HG02852 (cell line): Measurements from ENCODE around the gene DDX47.
"Not testable (repeated sequence)": the region's sequence is repeated elsewhere in the genome, so short reads cannot be mapped to it uniquely, and the experiment has no call there.

ENCODE experiments used
- ATAC-seq: cut with Tn5 transposase; IDR thresholded peaks from one replicate; pipeline ENCODE4 v1.9.1; 2021; ENCODE audit warnings: mild to moderate bottlenecking, moderate library complexity; ENCODE audit not compliant: unreplicated experiment

DDX47 gene

DNA sequence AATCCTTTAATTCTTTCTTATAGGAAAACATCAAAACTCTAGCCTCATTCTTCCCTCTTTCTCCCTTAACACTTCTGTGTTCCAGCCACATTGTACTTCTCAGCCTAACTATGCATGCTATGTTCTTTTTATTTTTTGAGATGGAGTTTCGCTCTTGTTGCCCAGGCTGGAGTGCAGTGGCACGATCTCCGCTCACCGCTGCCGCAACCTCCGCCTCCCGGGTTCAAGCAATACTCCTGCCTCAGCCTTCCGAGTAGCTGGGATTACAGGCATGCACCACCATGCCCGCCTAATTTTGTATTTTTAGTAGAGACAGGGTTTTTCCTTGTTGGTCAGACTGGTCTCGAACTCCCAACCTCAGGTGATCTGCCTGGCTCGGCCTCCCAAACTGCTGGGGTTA, 7.2 kb downstream of the DDX47 start:
- ATAC-seq: not testable (repeated sequence)

DNA sequence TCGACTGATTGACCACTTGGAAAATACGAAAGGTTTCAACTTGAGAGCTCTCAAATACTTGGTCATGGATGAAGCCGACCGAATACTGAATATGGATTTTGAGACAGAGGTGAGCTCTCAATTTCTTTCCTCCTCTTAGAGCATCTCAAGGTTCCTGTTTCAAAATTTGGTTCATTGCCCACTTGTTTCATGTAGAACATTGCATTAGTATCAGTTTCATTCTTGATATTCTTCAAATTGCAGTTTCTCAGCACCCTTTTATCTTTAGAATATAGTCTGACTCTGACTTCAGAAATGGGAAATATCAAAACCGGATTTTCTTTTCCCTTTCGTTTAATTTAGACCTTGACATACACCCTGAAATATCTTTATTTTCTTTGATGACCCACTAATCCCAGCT, 8.8 kb downstream of the DDX47 start:
- ATAC-seq: peak; percentile 85

DNA sequence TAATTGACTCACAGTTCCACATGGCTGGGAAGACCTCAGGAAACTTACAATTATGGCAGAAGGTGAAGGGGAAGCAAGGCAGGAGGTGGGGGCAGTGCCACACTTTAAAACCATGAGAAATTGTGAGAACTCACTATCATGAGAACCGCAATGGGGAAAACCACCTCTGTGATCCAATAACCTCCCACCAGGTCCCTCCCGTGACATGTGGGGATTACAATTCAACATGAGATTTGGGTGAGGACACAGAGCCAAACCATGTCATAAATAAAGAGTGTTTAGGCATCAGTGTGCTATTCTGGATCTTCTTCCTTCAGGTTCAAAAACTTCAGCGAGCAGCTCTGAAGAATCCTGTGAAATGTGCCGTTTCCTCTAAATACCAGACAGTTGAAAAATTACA, 9.7 kb downstream of the DDX47 start:
- no peak for ATAC-seq

DNA sequence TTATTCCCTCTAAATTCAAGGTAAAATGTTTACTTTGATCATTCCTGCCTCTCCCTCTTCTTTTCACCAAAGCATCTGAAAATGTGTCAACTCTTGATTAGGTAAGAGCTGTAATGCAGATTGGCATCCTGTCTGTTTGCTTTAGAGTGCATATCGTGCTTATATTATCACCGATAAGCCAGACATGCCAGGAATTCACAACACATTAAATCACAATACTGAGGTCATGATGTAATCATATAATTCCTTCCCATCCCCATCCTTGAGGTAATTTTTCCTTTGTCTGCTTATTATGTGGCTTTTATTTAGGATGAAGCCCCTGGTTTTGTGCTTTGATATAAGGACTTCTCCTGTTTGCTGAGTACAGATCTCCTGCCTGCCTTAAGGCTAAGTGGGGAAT, 10.2 kb downstream of the DDX47 start:
- ATAC-seq: no peak

DNA sequence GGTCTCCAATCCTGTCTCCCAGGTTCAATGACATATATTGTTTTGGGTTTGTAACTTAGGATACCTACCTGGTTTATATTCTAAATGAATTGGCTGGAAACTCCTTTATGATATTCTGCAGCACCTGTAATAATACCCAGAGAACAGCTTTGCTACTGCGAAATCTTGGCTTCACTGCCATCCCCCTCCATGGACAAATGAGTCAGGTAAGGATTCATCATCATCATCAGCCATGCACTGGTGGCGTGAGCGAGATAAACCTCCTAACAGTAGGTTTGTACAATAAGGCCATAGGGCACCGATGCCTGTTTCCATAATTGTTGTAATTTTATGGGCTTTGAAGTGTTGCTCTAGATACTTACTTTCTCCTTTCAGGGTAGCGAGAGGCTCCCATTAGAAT, 10.7 kb downstream of the DDX47 start:
- no peak for ATAC-seq

DNA sequence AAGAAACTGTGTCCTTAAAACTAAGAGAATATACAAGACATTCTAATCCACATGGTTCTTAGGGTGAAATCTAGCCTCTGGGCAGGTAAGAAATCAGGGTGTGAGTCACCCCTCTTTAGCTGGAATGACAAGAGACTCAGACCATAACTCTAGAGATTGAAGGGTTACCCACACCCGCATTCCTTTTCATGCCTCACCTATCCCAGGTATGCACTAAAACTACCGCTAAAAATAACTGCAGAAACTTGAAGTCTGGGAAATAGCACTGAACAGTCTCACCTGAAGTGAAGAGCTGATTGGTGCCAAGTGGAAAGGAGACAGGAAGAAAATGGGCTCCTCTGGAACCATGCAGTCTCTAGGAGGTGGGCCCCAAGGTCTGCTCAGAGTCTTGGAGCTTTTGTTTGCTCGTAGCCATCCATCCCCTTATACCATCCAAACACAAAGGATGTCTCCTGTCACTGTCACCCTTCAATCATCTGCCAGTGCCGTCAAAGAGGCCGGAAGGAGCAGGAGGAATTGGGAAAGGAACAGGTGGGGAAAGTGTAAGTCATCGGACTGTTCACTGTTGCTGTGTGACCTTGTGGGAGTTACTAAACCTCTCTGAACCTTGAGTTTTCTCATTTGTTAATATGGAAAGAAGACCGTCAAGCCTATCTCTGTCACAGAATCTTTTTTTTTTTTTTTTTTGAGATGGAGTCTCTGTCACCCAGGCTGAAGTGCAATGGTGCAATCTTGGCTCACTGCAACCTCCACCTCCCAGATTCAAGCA, 22.4 kb downstream of the DDX47 start:
- ATAC-seq: no peak

DNA sequence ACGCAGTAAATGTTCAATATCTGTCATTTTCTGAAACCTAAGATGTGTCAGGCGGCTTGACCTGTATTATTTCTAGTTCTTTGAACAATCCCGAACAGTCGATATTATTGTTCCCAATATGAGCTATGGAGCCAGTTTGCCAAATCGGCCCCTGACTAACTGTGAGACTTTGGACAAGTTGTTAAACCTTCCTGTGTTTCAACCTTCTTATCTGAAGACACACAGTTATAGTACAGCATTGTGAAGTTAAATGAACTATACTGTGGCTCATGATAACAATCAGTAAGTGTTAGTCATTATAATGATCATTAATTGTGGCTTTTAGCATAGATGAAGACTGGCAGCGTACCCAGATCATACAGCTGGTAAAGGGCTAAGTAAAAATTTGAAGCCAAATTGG, 23.4 kb downstream of the DDX47 start:
- no peak for ATAC-seq

DNA sequence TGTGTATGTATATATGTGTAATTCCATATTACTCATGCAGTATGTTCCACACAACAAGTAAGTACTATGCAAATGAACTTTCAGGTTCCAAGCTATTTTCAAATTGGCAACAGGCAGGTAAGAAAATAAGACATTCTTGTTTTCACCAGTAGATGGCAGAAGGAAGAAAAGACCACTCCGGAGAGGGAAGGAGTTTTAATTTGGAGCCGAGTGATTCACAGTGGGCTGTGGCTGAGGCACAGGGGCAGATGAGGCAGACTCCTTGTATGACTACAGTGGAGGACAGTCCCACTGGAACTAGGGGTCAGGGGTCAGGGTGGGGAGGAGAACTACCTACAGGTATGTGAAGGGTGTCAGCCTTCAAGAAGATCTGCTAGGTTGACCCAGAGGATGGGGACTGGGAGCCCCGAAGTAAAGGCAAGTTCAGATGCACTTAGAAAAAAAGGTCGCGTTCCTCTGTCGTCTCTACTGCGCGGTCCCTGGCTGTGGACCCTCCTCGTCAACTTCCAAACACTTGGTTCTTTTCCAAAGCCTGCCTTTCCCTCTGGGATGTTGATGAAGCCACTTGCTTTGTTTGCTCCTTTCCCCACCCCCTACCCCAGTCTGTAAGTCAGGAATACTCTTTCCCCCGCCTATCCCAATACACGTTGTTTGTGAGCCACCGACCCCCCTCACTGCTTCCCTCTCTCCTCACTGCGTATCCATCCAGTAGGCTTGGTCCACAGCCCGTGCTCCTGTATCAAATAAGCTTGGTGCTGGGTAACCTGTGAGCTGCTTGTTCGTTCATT, 24.1 kb downstream of the DDX47 start:
- no peak for ATAC-seq

DNA sequence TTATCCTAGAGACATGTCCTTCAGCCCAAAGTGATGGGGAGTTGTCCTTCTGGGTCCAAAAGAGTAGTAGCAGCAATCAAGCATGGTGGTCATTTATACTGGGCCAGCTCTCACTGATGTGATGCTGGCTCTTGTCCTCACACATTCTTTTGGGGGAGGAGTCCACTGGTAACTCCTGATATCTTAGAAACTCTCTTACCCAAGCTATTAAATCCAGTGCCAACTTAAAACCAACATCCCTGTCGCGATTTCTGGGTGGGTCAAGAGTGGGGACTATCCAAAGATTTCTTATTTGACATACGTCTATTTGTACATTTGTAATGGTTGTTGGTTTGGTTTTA, 24.6 kb downstream of the DDX47 start:
- ATAC-seq: no peak

DNA sequence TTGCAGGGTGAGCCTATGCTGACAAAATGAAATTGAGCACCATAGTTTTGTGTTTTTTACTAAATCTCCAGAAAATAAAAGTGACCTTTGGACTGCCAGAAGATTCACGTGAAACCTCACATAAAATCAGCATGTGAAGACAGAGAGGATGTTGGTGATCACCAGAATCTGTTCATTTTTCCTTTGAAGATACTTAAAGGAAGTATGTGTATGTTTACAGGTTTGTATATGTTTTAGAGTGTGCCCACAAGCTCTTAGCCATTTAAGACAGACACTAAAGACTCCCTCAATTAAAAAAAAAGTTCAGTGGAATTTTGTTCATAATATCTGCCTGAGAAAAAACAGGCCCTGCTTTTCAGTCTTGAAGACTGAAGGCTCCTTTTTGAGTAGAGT, 25.9 kb downstream of the DDX47 start:
- ATAC-seq: no peak

DNA sequence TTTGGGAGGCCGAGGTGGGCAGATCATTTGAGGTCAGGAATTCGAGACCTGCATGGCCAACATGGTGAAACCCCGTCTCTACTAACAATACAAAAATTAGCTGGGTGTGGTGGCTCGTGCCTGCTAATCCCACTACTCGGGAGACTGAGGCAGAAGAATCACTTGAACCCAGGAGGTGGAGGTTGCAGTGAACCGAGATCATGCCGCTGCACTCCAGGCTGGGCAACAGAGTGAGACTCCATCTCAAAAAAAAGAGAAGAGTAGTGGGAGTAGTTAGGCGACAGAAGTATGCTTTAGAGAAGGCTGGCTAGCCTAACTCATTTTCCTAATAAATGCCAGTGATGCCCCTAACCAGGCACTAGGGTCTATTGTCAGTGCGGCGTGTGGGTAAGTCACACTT, 26.3 kb downstream of the DDX47 start:
- not testable (repeated sequence) for ATAC-seq

DNA sequence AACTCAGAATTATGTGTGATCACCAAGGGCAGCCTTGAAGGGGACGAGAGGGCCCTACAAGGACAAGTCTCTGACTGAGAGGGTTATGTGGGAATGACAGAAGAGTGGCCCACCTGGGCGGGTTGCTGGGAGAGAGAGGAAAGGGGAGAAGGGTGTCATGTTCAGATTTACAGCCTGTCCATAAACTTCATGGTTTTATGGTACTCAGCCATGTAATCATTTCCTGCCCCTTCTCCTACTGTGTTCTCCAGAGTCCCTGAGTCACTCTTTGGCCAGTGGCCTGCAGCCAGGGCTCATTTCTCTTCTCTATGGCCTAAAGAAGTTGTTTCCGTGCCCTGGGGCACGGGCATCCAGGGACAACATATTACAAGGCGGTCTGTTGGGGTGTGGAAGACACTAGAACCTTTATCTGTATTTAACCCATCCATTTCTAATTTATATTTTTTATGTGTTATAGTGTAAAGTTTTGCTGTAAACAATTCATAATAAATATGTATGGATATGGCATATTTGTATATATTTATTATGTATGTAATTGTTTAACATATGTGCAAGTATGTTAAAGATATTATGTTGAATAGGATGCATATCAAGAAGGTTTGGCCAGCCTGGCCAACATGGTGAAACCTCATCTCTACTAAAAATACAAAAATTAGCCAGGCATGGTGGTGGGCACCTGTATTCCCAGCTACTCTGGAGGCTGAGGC, 26.9 kb downstream of the DDX47 start:
- ATAC-seq: no peak

DNA sequence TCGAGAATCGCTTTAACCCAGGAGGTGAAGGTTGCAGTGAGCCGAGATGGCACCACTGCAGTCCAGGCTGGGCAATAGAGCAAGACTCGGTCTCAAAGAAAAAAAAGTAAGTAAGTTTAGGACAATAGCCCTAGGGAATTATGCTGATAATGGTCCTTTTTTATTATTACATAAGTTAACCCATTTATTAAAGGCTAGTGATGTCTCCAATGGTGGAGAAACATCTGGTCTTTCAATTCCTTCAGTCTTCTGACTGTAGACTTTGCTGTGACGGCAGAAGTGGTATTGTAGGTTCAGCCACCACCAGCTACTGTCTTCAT, 27.4 kb downstream of the DDX47 start:
- no peak for ATAC-seq

DNA sequence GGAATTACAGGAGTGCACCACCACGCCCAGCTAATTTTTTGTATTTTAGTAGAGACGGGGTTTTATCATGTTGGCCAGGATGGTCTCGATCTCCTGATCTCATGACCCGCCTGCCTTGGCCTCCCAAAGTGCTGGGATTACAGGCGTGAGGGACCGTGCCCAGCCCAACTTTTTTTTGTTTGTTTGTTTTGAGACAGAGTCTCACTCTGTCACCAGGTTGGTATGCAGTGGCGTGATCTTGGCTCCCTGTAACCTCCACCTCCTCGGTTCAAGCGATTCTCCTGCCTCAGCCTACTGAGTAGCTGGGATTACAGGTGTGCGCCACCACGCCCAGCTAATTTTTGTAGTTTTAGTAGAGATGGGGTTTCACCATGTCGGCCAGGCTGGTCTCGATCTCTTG, 28.3 kb downstream of the DDX47 start:
- not testable (repeated sequence) for ATAC-seq

DNA sequence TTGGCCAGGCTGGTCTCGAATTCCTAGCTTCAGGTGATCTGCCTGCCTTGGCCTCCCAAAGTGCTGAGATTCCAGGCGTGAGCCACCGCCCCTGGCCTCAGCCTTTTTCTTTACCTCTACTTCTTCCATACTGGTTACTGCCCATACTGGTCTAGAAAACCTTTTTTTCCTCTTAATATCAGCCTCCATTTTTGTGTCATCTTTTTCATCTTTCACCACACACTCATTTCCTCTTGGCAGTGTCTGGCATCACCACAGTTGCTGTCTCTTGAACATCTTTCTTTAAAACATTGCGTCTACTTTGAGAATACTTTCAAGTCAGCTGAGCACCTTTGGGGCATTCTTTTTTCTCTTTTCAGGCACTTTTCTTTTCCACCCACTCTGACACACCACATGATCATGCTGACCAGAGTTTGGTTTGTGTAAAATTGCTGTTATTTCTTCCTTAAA, 32.7 kb downstream of the DDX47 start:
- ATAC-seq: no peak

DNA sequence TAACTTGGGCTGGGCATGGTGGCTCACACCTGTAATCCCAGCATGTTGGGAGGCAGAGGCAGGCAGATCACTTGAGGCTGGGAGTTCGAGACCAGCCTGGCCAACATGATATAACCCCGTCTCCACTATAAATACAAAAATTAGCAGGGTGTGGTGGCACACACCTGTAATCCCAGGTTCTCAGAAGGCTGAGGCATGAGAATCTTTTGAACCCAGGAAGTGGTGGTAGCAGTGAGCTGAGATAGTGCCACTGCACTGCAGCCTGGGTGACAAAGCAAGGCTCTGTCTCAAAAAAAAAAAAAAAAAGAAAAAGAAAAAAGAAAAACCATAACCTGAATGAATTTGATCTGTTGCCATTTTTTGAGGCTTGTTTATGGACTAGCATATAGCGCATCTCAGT, 33.6 kb downstream of the DDX47 start:
- ATAC-seq: not testable (repeated sequence)

DNA sequence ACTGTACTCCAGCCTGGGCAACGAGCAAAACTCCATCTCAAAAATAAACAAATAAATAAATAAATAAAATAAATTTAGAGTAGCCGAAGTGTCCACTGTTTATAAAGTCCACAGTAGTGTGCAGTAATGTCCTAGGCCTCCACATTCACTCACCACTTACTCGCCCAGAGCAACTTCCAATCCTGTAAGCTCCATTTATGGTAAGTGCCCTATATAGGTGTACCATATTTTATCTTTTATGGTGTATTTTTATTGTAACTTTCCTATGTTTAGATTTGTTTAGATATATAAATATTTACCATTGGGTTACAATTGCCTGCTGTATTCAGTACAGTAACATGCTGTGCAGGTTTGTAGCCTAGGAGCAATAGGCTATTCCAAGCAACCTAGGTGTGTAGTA, 40.3 kb downstream of the DDX47 start:
- no peak for ATAC-seq

DNA sequence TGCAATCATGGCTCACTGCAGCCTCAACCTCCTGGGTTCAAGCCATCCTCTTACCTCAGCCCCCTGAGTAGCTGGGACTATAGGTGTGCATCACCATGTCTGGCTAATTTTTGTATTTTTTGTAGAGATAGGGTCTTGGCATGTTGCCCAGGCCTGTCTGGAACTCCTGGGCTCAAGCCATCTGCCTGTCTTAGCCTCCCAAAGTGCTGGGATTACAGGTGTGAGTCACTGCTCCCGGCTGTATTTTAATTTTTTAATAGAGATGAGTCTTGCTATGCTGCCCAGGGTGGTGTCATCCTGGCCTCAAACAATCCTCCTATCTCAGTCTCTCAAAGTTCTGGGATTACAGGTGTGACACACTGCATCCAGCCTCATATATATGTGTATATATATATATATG, 46.5 kb downstream of the DDX47 start:
- no peak for ATAC-seq

DNA sequence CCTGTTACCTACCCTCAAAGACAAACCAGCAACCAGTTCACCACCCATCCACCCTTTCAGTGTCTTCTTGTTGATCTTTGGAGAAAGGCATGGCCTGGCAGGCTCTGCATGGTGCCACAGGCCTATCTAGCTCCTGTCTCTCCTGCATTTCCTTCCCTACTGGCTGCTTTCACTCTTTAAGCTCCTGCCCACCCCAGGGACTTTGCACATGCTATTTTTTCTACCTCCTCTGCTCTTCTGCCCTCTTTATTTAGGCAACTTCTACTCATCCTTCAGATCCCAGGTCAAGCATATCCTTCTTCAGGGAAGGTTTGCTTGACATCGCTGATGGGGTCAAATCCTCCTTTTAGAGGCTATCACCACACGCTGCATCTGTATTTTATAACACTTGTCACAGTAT, 51.1 kb downstream of the DDX47 start:
- no peak for ATAC-seq

DNA sequence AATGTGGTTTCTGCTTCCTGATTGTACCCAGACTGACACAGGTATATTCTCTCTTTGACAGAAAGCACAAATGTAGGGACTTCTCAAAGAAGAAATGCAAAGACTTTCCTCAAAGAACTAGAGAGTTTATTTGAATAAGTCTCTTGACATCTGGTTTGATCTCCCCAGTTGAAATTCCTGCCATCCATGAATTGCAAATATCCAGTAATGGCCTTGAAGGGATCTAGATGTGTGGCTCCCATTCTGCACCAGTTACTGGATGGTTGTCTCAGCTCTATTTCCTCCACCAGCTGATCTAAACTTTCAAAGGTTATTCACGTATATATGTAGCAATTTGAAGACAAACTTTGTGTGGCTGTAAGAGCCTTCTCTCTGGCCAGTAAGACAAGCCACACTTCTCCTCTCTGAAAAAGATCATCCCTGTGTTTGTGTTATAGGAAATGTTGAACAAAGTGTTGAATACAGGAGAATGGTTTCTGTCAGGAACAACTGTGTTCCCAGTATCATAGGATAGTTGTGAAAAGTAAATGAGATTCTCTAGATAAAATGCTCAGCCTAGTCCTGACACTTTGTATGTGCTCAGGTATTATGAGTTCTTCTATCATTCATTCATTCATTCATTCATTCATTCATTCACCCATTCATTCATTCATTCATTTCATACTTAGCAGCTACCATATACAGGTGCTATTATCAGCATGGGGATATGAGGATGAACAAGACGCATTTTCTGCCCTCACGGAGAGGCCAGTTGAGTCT, 55.5 kb downstream of the DDX47 start:
- ATAC-seq: no peak

DNA sequence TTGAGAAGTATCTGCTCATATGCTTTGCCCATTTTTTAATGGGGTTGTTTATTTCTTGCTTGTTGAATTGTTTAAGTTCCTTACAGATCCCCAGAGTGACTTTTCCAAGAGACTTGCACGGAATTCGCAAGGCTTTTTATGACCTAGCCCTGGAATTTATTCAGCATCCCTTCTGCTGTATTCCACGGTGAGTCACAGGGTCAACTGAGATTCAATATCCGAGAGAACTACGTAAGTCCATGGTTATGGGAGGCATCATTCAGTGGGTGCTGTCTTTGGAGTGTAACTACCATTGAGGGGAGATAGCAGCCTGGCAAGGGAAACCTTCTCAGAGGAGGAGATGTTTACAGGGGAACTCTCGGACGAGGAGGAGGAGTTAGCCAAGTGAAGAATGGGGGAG, 57.3 kb downstream of the DDX47 start:
- ATAC-seq: no peak
